ENCODE results near the gene RAP2B. TPM values are rescaled to one million over a fixed set of nuclear protein-coding genes. Genes with fewer than 3 reads are reported as not detected.

Gene RAP2B
- total RNA-seq, 4 donors from 2014 or later = 5.0 to 12.7 (median 10.1) TPM

- H3K4me1 ChIP-seq = peaks cover 0 to 15% (median 0%) of the 10 kb centered on the region in 4 donors
- no peaks in the 10 kb centered on the region for H3K9me3 ChIP-seq
- TF ChIP-seq CTCF (IDR thresholded peaks at IDR 0.05) = no peak
- no peak for TF ChIP-seq POLR2A (IDR thresholded peaks at IDR 0.05)
- DNase-seq = no peak
- H3K36me3 ChIP-seq = no peaks in the 10 kb centered on the region
- no peaks in the 10 kb centered on the region for H3K27me3 ChIP-seq
- H3K4me3 ChIP-seq = no peak overlapping the region
- no peak overlapping the region for H3K27ac ChIP-seq
Measured at GRCh38 chr3:153142961-153143360, 19.1 kb upstream of the RAP2B start.

GRCh38 chr3:153144071-153144470, 18.0 kb upstream of the RAP2B start:
- DNase-seq = no peak
- Histone ChIP-seq H3K27ac (no peak overlapping the region), H3K9me3 (no peaks in the 10 kb centered on the region), H3K36me3 (no peaks in the 10 kb centered on the region), H3K4me3 (no peak overlapping the region), H3K27me3 (no peaks in the 10 kb centered on the region), H3K4me1 (peaks cover 0 to 4% (median 0%) of the 10 kb centered on the region in 4 donors)
- no peak for TF ChIP-seq POLR2A (IDR thresholded peaks at IDR 0.05)
- TF ChIP-seq CTCF (IDR thresholded peaks at IDR 0.05) = no peak

- no peaks in the 10 kb centered on the region for H3K36me3 ChIP-seq
- H3K27ac ChIP-seq = no peak overlapping the region
- H3K4me3 ChIP-seq = no peak overlapping the region
- H3K27me3 ChIP-seq = no peaks in the 10 kb centered on the region
- no peak for TF ChIP-seq CTCF (IDR thresholded peaks at IDR 0.05)
- TF ChIP-seq POLR2A (IDR thresholded peaks at IDR 0.05) = no peak
- DNase-seq = no peak
- H3K9me3 ChIP-seq = no peaks in the 10 kb centered on the region
- H3K4me1 ChIP-seq = no peaks in the 10 kb centered on the region
Measured at GRCh38 chr3:153144779-153145178, 17.2 kb upstream of the RAP2B start.

- no peak overlapping the region for H3K4me3 ChIP-seq
- DNase-seq = no peak
- H3K27me3 ChIP-seq = no peaks in the 10 kb centered on the region
- H3K36me3 ChIP-seq = no peaks in the 10 kb centered on the region
- H3K9me3 ChIP-seq = no peaks in the 10 kb centered on the region
- H3K27ac ChIP-seq = no peak overlapping the region
- no peak for TF ChIP-seq POLR2A (IDR thresholded peaks at IDR 0.05)
- TF ChIP-seq CTCF (IDR thresholded peaks at IDR 0.05) = no peak
- H3K4me1 ChIP-seq = no peaks in the 10 kb centered on the region
Measured at GRCh38 chr3:153145454-153145853, 16.6 kb upstream of the RAP2B start.

- no peaks in the 10 kb centered on the region for H3K9me3 ChIP-seq
- TF ChIP-seq POLR2A (IDR thresholded peaks at IDR 0.05) (no peak), CTCF (IDR thresholded peaks at IDR 0.05) (no peak)
- no peak for DNase-seq
Measured at GRCh38 chr3:153146191-153147053, 15.6 kb upstream of the RAP2B start.

More at GRCh38 chr3:153146191-153147053, 15.6 kb upstream of the RAP2B start:
- Histone ChIP-seq H3K27me3 (no peaks in the 10 kb centered on the region), H3K4me1 (no peaks in the 10 kb centered on the region), H3K36me3 (no peaks in the 10 kb centered on the region), H3K4me3 (no peak overlapping the region), H3K27ac (no peak overlapping the region)

Data from Peyer's patch (tissue), 4 donors.